GM19239 (cell line): ENCODE data around the gene SCRN3.

Source experiments
- DNase-seq: peaks from one replicate; pipeline ENCODE4 v3.0.0; 2011; ENCODE audit warnings: low spot score; ENCODE audit not compliant: insufficient read length
- FAIRE-seq: peaks from 2 replicates; lab custom pipeline; 2011; peaks lifted over from hg19 to GRCh38; lab: Jason Lieb, UNC

SCRN3 gene

GRCh38 chr2:174473796-174474195, 78.3 kb downstream of the SCRN3 start:
- FAIRE-seq: no peak
- no peak for DNase-seq

- DNase-seq (no peak), FAIRE-seq (no peak)
Measured at GRCh38 chr2:174477759-174478158, 82.2 kb downstream of the SCRN3 start.
